Activated CD4-positive, alpha-beta T cell treated with anti-CD3 and anti-CD28 coated beads, Interleukin-2, amount 50 U/mL, for 1 hour (primary cell): ENCODE measurements around the gene ENTPD1.
"Not testable (repeated sequence)": the region's sequence is repeated elsewhere in the genome, so short reads cannot be mapped to it uniquely, and the experiment has no call there.

ENCODE experiments used
- DNase-seq: peaks from one replicate; pipeline ENCODE4 v3.0.0-alpha.2; 2020

ENTPD1 gene

DNA sequence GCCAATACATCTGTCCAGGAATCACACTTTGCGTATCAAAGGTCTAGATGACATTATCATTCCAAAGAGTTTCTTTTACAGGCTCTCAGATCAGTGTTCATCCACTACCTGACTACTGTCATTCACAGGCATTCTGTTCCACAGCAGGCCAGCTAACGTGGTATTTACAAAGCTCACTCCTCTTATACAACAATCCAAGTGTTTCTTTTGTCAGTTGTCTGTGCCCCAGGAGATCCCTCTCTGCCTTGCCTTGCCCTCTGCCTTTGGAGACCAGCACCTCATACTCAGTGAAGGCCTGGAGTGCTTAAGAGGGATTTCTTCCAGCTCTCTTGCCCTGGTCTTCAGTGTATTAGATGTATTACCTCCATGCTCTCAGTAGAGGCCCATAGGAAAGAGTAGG, 117.2 kb downstream of the ENTPD1 start:
- no peak for DNase-seq

DNA sequence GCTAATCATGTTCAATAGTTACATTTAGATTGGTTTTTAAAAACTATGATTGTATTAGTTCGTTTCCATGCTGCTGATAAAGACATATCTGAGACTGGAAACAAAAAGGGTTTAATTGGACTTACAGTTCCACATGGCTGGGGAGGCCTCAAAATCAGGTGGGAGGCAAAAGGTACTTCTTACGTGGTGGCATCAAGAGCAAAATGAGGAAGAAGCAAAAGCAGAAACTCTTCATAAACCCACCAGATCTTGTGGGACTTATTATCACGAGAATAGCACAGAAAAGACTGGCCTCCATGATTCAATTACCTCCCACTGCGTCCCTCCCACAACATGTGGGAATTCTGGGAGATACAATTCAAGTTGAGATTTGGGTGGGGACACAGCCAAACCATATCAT, 117.7 kb downstream of the ENTPD1 start:
- DNase-seq, result no peak

DNA sequence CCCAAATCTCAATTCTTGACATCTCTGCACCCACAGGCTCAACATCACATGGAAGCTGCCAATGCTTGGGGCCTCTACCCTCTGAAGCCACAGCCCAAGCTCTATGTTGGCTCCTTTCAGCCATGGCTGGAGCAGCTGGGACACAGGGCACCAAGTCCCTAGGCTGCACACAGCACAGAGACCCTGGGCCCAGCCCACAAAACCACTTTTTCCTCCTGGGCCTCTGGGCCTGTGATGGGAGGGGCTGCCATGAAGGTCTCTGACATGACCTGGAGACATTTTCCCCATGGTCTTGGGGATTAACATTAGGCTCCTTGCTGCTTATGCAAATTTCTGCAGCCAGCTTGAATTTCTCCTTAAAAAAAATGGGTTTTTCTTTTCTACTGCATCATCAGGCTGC, 118.8 kb downstream of the ENTPD1 start:
- DNase-seq, result not testable (repeated sequence)

DNA sequence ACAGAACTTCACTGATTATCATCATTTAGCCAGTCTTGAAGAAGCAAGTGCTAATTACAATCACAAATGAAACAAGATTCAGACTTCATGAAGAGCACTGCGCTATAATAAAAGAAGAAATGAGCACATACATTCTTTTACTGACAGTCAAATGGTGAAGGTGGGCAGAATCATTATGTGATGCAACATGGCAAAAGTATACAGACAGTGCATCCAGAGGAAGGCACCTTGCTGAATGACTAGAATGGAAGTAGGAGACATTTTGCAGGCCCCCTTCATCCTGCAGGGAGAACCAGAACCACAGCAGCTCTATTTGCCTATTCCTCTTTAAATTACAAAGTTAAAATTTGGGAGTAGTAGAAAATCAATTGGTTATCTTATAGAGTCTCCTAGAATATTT, 120.8 kb downstream of the ENTPD1 start:
- DNase-seq, result no peak

DNA sequence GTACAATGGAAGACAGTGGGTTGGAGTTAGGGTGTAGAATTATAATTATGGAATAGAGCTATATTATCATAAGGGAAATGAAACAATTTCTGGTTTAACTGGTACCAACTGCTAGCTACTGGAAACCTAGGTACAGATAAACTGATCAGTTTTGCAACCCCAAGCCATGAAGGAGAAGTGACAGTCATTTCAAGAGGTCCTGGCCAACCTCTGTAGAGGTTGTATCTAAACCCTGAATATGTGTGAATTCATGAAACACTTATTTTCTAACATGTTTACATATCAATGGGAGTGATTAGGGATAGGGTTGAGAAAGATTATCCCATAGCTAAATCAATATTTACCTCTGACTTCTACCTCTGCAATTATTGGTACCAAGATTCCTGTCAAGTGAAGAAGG, 121.9 kb downstream of the ENTPD1 start:
- no peak for DNase-seq

DNA sequence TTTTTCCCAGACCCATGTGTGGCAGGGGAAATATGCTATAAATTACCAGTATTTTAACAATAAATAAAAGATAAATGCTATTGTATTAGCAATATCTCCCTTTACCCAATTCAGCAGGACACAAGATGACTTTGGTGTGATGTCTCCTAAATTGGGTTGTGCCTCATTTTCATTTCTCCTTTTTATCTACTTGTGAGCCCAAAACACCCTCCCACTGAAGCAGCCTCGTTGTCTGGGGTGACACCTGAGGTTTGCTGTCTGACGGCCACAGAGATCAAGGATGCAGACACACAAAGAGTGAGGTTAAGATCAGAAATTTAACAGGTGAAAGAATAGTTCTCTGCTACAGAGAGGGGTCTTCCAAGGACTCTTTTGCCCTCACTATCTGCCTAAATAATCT, 124.7 kb downstream of the ENTPD1 start:
- no peak for DNase-seq

DNA sequence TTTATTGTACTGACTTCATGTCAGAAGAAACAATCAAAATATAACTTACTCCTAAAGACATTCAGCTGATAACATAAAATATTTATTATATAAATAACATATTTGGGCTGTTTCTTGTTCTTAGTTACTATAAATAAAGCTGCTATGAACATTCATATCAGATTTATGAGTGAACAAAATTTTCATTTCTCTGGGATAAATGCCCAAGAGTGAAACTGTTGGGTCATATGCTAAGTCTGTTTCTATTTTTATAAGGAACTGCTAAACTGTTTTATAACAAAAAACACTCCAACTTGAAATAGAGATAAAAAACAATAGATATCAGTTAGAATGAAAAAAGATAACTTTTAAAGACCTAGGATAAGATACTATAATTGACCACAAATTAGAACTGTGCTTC, 125.4 kb downstream of the ENTPD1 start:
- no peak for DNase-seq

DNA sequence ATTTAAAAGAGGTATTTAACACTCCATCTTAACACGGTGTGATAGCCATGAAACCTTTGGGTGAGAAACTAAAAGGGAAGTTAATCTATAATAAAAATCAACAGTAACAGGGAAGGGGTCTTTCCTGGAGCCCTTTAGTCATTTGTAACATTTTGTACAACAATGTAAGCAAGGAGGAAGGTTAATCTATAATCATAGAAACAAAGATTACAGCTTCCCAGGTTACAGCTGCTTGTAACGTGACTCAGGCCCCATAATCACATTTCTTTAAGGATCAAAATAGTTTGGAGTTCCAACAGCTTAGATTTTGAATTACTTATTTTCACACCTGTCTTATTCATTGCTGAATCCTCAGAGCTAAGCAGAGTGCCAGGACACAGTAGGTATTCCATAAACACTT, 133.9 kb downstream of the ENTPD1 start:
- no peak for DNase-seq

DNA sequence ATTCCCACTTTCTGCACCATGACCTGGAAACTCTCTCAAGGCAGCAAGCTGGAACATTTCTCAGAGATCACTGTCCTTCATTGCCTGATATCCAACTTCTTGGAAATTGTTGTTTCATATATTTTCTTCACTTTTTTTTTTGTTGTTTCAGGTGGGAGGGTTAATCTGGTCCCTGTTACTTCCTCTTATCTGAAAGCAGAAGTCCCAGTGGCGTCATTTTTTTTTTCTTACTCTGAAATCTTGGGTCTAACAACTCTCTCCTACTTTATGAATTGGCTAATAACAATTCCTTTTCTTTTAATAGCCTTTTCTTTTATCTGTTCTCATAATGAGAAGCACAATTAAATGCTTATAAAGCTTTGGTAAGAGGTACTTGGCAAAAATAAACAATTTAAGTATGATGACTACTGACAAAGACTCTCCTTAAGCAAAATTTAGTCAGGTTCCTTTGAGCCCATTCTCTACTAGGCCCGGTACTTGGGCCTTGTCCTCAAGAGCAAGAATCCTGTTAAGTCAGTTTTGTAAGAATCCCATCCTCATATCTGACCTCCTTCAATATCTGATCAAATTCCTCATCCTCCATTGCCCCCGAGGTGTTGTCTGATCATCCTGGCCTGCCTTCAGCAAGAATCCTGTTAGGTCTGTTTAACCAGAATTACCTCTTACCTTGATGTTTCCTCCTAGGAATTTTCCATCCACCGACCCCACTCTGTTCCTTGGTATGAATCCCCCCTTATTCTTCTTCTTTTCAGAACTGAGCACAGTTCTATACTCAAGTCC, 140.3 kb downstream of the ENTPD1 start:
- DNase-seq, result no peak

DNA sequence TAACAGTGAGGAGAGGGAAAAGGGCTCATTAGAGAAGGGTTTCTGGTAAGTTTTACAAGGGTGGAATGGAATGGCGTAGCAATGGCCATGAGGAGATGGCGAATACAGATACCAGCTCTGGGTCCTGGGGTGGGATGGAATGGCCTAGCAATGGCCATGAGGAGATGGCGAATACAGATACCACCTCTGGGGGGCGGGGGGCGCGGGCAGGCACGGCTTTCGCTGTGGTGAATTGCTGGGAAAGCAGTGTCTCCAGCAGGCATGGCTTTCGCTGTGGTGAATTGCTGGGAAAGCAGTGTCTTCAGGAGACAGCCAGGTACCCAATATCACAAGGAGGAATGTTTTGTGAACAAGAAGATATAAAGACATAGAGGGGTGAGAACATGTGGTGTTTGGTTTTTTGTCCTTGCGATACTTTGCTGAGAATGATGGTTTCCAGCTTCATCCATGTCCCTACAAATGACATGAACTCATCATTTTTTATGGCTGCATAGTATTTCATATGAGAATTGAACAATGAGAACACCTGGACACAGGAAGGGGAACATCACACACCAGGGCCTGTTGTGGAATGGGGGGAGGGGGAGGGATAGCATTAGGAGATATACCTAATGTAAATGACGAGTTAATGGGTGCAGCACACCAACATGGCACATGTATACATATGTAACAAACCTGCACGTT, 150.1 kb downstream of the ENTPD1 start:
- DNase-seq, result not testable (repeated sequence)

DNA sequence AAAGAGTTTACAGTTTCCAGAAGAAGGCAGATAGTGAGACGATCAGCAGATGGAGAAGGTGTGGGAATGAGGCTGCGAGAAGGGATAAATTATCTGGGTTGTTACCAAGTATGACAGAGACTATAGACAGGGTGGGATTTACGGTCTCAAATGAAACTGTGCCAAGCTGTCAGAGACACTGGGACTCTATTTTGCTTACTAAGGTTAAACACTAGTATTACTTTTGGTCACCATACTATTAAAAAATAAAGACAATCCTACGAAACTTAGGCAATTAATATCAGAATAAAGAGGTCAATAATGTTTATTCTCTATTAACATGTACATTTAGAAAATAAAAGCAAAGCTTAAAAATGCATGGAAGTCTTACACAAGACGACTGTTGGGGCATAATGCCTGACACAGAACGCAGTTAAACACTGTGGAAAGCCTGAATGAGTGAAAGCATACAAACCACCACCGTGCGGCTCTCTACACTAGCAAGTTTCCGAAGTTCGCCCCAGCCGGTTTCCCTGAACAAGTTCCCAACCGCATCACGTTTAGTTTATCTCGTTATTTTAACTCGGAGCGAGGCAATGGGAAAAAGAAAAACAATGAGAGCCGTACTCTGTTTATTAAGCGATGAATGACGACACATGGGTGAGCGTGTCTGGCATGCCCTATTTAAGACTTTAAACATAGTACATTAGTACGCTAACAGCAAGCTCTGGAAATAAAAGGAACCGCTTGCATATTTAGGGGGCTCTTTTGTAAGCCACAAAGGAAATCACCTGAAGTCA, 150.9 kb downstream of the ENTPD1 start:
- DNase-seq, result peak; percentile 9

DNA sequence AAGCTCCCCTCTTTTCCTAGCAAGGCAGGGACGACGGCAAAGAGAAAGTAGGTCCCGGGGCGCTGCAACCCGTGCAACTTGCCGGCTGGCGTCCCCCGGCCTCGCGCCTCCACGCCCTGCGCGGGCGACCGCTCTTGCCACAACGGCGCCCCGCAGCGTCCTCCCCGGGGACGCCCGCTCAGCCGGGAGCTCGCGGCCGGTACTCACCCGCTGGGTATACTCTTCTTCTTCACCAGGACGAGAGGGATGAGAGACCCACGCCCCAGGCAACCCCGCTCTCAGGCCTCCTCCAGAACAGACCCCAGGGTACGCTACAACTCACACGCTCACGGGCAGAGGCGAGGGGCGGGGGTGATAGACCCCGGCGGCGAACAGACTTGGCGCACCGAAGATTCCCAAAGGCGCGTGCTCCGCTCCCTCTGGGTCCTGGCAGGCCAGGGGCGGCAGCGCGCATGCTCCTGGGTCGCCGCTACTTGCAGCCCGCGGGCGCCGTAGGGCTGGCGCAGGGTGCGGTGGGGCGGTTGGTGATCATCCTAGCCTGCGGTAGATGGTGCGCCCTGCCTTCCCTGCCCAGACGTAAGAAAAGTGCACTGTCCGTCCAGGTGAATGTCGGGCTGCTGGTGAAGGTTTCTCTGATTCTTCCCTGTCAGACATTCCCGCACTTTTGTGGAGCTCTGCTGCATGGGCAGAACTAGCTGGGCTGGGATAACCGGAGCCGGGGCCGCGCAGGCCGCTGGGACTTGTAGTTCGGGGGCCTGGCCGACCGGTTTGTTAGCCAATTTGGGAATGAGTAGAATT, 151.7 kb downstream of the ENTPD1 start, which contains the start of gene CC2D2B:
CC2D2B (plus strand) TSS at position 520 of the 798 bp plus-strand sequence. CDS start 3,349 bp downstream, outside the sequence.
- peak; percentile 48 for DNase-seq

DNA sequence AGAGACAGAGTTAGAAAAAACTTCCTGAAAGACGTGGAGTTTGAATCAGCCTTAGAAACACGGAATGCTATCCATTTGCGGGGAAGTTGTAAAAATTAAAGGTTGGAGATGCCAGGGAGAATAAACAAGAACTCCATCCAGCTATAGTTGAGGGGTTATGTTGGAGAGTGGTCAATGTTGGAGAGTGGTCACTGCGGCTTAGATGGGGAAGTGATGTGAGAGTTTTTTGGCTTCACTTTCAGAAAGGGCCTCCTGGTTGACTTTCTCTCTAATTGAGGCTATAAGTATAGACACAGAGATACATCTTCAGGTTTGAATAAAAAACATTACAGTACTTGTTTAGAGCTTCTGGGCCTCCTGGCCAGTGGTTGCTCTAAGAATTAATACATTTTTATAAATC, 152.5 kb downstream of the ENTPD1 start:
- DNase-seq, result no peak

DNA sequence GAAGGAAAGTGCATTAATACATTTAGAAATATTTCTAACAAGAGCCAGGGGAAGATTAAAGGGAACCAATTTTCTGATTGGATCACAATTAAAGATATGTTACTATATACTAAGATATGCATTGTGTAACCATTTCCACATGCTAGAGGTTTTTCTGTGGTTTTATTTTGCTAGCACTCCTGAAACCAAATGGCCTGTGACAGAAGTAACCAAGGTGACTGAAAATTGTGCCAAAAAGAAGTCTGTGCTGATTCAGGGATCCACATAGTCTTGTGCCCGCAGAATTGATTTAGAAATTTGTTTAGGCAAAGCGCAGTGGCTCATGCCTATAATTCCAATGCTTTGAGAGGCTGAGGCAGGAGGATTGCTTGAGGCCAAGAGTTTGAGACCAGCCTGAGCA, 153.6 kb downstream of the ENTPD1 start:
- no peak for DNase-seq

DNA sequence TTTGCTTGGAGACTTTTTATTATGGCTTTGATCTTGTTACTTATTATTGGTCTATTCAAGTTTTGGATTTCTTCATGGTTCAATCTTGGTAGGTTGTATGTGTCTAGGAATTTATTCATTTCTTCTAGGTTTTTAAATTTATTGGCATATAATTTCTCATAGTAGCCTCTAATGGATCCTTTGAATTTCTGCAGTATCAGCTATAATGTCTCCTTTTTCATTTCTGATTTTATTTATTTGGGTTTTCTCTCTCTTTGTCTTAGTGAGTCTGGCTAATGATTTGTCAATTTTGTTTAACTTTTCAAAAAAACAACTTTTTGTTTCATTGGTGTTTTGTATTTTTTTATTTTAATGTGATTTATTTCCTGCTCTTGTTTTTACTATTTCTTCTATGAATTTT, 160.1 kb downstream of the ENTPD1 start:
- not testable (repeated sequence) for DNase-seq
